ENCODE measurements around the gene CYREN.
"Not testable (repeated sequence)": the region's sequence is repeated elsewhere in the genome, so short reads cannot be mapped to it uniquely, and the experiment has no call there.

Gene CYREN

GRCh38 chr7:135174941-135175340, 4.4 kb upstream of the CYREN start:
- no peak for DNase-seq

- DNase-seq = not testable (repeated sequence)
These were observed 3.4 kb upstream of the CYREN start for GRCh38 chr7:135173916-135174315.

- DNase-seq = not testable (repeated sequence)
These were observed 1.2 kb upstream of the CYREN start for GRCh38 chr7:135171581-135172291.

DNA sequence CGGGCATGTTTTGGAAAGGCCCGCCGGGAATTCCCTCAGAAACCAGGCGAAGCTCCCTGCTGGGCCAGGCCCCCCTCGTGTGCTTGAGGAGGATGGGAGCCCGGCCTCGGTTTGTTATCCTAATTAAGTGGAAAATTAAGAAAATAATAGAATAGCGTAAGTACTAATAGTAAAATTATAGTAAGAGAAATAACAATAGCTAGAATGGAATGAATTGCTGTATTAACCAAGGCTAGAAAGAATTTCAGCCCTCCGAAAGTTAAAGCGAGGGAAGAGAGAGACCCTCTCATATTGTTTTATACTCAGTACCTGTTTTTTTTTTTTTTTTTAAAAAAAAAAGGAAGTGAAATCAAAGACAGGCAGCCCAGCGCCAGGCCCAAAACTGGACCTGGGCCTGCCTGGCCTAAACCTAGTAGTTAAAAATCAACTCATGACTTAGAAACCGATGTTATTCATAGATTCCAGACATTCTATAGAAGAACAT, 533 bp upstream of the CYREN start:
- DNase-seq = not testable (repeated sequence)

DNA sequence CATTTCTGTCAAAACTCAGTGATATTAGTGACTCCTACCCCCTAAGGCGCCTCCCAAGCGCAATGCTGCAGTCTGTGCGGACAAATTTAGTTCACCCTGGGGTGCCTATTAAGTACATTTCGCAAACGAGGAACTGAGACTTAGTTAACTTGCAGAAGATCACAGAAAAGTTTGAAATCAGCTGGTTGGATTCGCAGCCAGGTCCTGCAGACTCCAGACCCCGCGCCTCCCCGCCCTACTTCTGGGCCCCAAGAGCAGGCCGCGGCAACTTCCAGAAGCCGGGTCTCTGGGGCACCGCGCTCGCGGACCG, 588 bp downstream of the CYREN start:
- peak in 1 of 2 donors; percentile 23 for DNase-seq

DNA sequence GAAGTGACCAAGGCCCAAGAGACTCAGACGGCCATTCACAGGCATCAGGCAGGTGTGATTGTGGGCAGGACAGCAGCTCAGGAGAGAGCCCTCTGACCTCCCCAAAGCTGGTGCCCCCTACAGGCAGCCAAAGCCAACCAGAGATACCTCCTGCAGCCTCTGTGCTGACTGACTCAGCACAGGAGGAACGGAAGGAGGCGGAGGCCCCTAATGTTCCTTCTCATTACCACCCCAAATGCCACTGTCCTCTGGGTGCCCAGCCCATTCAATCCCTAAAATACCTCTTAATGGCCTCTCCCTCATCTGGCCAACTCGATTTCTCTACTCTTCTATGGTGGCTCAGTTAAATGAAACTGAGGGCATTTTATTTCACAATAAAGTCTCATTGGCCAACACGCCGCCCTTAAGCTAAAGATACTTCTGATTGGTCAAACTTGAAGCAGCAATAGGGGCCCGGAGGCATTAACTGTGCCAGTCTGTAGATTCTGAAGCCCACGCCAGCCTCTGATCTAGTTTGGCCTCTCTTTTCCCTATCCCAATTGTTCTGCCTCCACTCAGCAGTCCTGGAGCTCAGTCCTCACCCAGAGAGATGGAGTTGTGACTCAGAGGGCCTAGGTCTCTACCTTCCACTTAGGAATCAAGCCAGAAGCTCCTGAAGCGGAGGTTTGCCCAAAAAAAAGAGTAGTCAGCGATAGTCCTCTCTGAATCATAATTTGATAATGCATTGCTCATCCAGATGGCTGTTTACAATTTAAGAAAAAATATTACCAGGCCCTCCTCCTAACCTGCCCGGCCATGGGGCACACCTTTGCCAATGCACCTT, 1.2 kb downstream of the CYREN start:
- DNase-seq = peak; percentile 61 to 64

GRCh38 chr7:135168489-135169140, 1.9 kb downstream of the CYREN start:
- DNase-seq = no peak

GRCh38 chr7:135168001-135168400, 2.5 kb downstream of the CYREN start:
- DNase-seq = peak; percentile 33 to 46

GRCh38 chr7:135167365-135167917, 3.1 kb downstream of the CYREN start:
- no peak for DNase-seq

GRCh38 chr7:135166338-135166990, 4.0 kb downstream of the CYREN start:
- no peak for DNase-seq

- DNase-seq = no peak
These were observed 4.6 kb downstream of the CYREN start for GRCh38 chr7:135165862-135166261.

- DNase-seq = no peak
These were observed 6.0 kb downstream of the CYREN start for GRCh38 chr7:135164357-135165061.

DNA sequence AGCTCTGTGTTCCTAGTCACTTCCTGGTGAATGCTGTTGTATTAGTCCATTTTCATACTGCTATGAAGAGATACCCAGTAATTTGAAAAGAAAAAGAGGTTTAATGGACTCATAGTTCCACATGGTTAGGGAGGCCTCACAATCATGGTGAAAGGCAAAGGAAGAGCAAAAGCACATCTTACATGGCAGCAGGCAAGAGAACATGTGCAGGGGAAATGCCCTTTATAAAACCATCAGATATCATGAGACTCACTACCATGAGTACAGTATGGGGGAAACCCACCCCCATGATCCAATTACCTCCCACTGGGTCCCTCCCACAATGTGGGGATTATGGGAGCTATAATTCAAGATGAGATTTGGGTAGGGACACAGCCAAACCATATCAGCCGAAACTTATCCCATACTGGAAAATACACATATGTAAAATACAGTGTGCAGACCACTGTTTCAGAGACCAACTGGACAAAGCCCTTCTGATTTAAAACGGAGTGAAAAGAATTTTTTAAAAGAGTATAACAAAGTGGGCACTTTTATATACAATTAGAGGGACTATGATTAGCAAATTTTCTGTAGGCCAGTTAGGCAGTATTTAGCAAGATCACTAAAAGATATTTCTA, 8.0 kb downstream of the CYREN start:
- no peak for DNase-seq

GRCh38 chr7:135161669-135162068, 8.8 kb downstream of the CYREN start:
- DNase-seq = no peak

DNA sequence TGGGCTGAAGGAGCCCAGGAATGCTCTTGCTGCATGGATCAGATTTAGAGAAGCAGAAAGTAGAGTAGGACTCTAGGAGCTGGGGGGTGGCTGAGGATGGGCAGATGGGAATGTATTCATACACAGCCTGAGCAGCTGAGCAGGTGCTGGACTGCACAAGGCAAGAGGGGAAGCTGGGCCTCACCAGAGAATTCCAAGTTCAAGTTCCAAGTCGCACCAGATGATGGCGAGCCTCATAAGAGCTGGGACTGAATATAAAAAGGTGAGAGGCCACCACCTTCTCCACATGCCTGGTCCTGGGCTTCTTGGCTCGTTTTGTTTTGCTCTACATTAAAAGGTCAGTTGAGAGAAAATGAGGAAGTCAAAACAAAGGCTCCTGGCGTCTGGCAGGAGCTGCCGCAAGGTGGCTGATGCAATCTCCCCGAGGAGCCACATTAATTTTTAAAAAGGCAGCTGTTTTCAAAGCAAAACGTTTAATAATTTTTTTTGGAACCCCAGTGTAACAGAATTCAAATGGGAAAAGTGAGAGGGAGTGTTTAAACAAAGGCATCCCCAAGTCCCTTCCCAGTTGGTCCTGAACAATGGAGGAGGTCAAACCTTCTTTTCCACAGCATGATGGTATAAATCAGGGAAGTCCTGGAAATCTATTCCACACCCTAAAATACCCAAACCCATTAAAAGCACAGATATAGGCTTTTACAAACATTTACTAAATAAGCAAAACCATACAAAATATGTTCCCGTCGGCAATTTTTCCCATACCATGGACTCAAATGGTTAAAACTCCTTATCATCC, 9.5 kb downstream of the CYREN start:
- no peak for DNase-seq

DNA sequence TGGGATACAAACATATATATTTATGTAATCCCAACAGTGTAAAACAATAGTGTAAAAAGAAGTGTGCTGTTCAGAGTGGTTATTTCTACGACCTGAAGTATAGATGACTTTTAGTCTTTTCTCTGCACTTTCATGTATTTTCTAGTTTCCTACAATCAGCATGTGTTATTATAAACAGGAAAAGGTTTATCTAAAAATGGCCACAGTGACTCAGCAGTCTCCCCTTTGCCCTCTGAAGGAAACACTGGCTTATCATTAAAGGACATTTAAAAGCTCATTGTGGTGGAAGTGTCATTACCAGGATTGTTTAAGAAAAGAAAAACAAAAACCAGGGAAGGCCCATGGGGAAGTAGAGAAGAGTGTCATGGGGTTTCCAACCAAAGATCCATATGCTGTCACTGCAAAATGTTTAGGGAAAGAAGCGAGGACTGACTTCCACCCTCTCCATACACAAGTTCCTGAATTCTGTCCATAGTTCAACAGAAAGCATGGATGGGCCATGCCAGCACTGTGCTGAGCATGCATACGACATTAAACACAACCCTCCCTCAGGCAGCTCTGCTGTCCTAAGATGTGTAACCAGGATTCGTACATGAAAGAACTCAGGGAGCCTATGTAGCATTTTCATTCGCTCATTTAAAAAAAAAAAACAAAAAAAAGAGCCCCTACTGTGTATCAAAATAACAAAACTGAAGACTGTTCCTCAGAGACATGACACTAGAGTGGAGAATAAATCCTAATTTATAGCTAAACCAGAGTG, 10.2 kb downstream of the CYREN start:
- no peak for DNase-seq

- no peak for DNase-seq
These were observed 11.0 kb downstream of the CYREN start for GRCh38 chr7:135159359-135160085.

DNA sequence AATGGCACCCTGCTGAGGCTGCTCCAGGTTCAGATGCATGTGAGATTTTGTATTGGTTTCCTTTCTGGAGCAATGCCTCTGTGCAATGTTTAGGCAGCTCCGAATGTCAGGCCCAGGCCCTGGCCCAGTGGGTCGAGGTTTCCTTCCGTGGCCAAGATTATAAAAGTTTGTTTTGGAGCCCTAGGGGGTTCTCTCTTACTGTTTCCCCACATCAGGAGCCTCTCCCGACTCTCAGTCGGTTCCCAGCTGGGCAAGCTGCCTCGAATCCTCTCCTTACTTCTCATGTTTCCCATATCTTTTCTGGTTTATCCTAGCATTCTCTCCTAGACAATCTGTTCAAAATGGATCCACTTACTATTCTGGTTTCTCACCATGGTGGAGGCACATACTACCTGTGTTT, 11.6 kb downstream of the CYREN start:
- DNase-seq = no peak

GRCh38 chr7:135158141-135158655, 12.3 kb downstream of the CYREN start:
- DNase-seq = no peak
